ENCODE measurements around the gene FILIP1.
A peak's percentile ranks its signal among the peaks of the same experiment; 100 is the strongest.

FILIP1 gene

GRCh38 chr6:75334266-75335040, 159.1 kb downstream of the FILIP1 start:
- peak; percentile 80 for DNase-seq (ENCODE audit: low spot score)

- no peak for DNase-seq (ENCODE audit: low spot score)
These were observed 159.9 kb downstream of the FILIP1 start for GRCh38 chr6:75333676-75334200.

- no peak for DNase-seq (ENCODE audit: low spot score)
These were observed 162.4 kb downstream of the FILIP1 start for GRCh38 chr6:75331151-75331550.

- no peak for DNase-seq (ENCODE audit: low spot score)
These were observed 163.9 kb downstream of the FILIP1 start for GRCh38 chr6:75329703-75330102.

GRCh38 chr6:75327807-75328206, 165.8 kb downstream of the FILIP1 start:
- DNase-seq (ENCODE audit: low spot score) = no peak

GRCh38 chr6:75326557-75327258, 166.9 kb downstream of the FILIP1 start:
- DNase-seq (ENCODE audit: low spot score) = peak; percentile 22

- DNase-seq (ENCODE audit: low spot score) = no peak
These were observed 174.7 kb downstream of the FILIP1 start for GRCh38 chr6:75318900-75319299.

- DNase-seq (ENCODE audit: low spot score) = no peak
These were observed 175.9 kb downstream of the FILIP1 start for GRCh38 chr6:75317503-75318206.

GRCh38 chr6:75315978-75316377, 177.6 kb downstream of the FILIP1 start:
- DNase-seq (ENCODE audit: low spot score) = no peak

- DNase-seq (ENCODE audit: low spot score) = peak; percentile 33
These were observed 185.2 kb downstream of the FILIP1 start for GRCh38 chr6:75308250-75308988.

GRCh38 chr6:75307364-75308004, 186.1 kb downstream of the FILIP1 start:
- DNase-seq (ENCODE audit: low spot score) = no peak

GRCh38 chr6:75306064-75306463, 187.5 kb downstream of the FILIP1 start:
- DNase-seq (ENCODE audit: low spot score) = no peak

GRCh38 chr6:75305573-75305972, 188.0 kb downstream of the FILIP1 start:
- no peak for DNase-seq (ENCODE audit: low spot score)

- no peak for DNase-seq (ENCODE audit: low spot score)
These were observed 191.3 kb downstream of the FILIP1 start for GRCh38 chr6:75302280-75302679.

- DNase-seq (ENCODE audit: low spot score) = no peak
These were observed 192.1 kb downstream of the FILIP1 start for GRCh38 chr6:75301537-75301936.

- DNase-seq (ENCODE audit: low spot score) = no peak
These were observed 192.5 kb downstream of the FILIP1 start for GRCh38 chr6:75301088-75301487.

GRCh38 chr6:75300531-75300855, 193.1 kb downstream of the FILIP1 start:
- no peak for DNase-seq (ENCODE audit: low spot score)

GRCh38 chr6:75299801-75300530, 193.6 kb downstream of the FILIP1 start:
- DNase-seq (ENCODE audit: low spot score) = no peak

- peak; percentile 25 for DNase-seq (ENCODE audit: low spot score)
These were observed 196.5 kb downstream of the FILIP1 start for GRCh38 chr6:75296811-75297779.

GRCh38 chr6:75292555-75292954, 201.0 kb downstream of the FILIP1 start:
- no peak for DNase-seq (ENCODE audit: low spot score)
